HEK293 (cell line): ENCODE measurements around the gene CEP76.

Experiments
- CTCF ChIA-PET: fragments of 350-600 bp; formaldehyde crosslinking; extraction: SDS; loops from one replicate; lab custom pipeline; 2021; ENCODE audit warnings: antibody characterized with exemption; lab: Yijun Ruan, JAX
- POLR2A ChIA-PET: fragments of 300-600 bp; formaldehyde crosslinking; extraction: SDS; loops from one replicate; lab custom pipeline; 2020; ENCODE audit warnings: antibody characterized with exemption, inconsistent platforms; lab: Yijun Ruan, JAX
- H3K27ac ChIP-seq: fragments of 200-500 bp; sonication (Bioruptor generic); 2 replicates; pipeline ENCODE4 v1.5.1; 2014; ENCODE audit warnings: low read depth, low read length, control low read depth, inconsistent platforms; ENCODE audit errors: extremely low read depth
- H3K36me3 ChIP-seq, 2 experiments: fragments of 200-500 bp in 1 of 2; sonication (Bioruptor generic) in 1 of 2; 1 replicate in 1 of 2; 2 replicates in 1 of 2; pipeline ENCODE4 v1.5.1; 2014 to 2017; ENCODE audit warnings: inconsistent platforms in 2 of 2, low read length in 2 of 2; ENCODE audit not compliant: control insufficient read depth in 2 of 2, insufficient read depth in 1 of 2
- H3K4me1 ChIP-seq: fragments of 200-500 bp; sonication (Bioruptor generic); 2 replicates; pipeline ENCODE4 v1.5.1; 2014; ENCODE audit warnings: mild to moderate bottlenecking, low read length, inconsistent platforms; ENCODE audit not compliant: control insufficient read depth, insufficient read depth
- H3K4me3 ChIP-seq: 2 replicates; pipeline ENCODE4 v1.5.1; 2011; ENCODE audit warnings: low read depth, mild to moderate bottlenecking, control low read depth, low read length, moderate library complexity
- H3K9me3 ChIP-seq: fragments of 200-500 bp; sonication (Bioruptor generic); 2 replicates; pipeline ENCODE4 v1.5.1; 2014; ENCODE audit warnings: low read depth, low read length, inconsistent platforms; ENCODE audit not compliant: control insufficient read depth, insufficient read depth
- ATF2 ChIP-seq: fragments of 450-650 bp; formaldehyde crosslinking; IDR thresholded peaks from 2 replicates; pipeline ENCODE4 v1.5.1; 2016; ENCODE audit warnings: missing biosample characterization, missing genetic modification characterization, low read depth
- HOXA7 ChIP-seq: sonication (generic); formaldehyde crosslinking; IDR thresholded peaks from 2 replicates; pipeline ENCODE4 v1.8.1; 2022; ENCODE audit warnings: missing genetic modification reagents, borderline replicate concordance
- PRDM1 ChIP-seq: fragments of 450-650 bp; formaldehyde crosslinking; IDR thresholded peaks from 2 replicates; pipeline ENCODE4; 2016; ENCODE audit warnings: missing biosample characterization, missing genetic modification characterization
- ZNF140 ChIP-seq: fragments of 450-650 bp; formaldehyde crosslinking; IDR thresholded peaks from 2 replicates; pipeline ENCODE4 v1.5.1; 2016; ENCODE audit warnings: missing biosample characterization, missing genetic modification characterization
- ZNF341 ChIP-seq: fragments of 450-650 bp; formaldehyde crosslinking; IDR thresholded peaks from 2 replicates; pipeline ENCODE4; 2016; ENCODE audit warnings: low read depth, missing biosample characterization, missing genetic modification characterization
- ZNF585B ChIP-seq: fragments of 450-650 bp; formaldehyde crosslinking; IDR thresholded peaks from 2 replicates; pipeline ENCODE4 v1.5.1; 2016; ENCODE audit warnings: missing biosample characterization, missing genetic modification characterization
- ZNF645 ChIP-seq: fragments of 450-650 bp; formaldehyde crosslinking; IDR thresholded peaks from 2 replicates; pipeline ENCODE4; 2016; ENCODE audit warnings: missing biosample characterization, missing genetic modification characterization
- ZNF677 ChIP-seq: fragments of 450-650 bp; IDR thresholded peaks from 2 replicates; pipeline ENCODE4 v1.5.0; 2018; ENCODE audit warnings: missing biosample characterization, mild to moderate bottlenecking, missing genetic modification characterization, moderate library complexity
- ZNF704 ChIP-seq: fragments of 450-650 bp; formaldehyde crosslinking; IDR thresholded peaks from 2 replicates; pipeline ENCODE4 v1.5.1; 2016; ENCODE audit warnings: missing biosample characterization, missing genetic modification characterization
- TF ChIP-seq, protein P1 (sequence below): fragments of 450-650 bp; formaldehyde crosslinking; IDR thresholded peaks from 2 replicates; pipeline ENCODE4 v1.5.1; 2016; ENCODE audit warnings: missing biosample characterization, missing genetic modification characterization

The CEP76 gene

GRCh38 chr18:12726331-12726730, 23.8 kb upstream of the CEP76 start:
- Histone ChIP-seq H3K4me3 (no peak overlapping the region), H3K9me3 (no peaks in the 10 kb centered on the region), H3K36me3 (peaks cover 32 to 46% of the 10 kb centered on the region in 2 experiments), H3K4me1 (no peaks in the 10 kb centered on the region)
- TF ChIP-seq ZNF140 (tag by site-specific recombination) (no peak), HOXA7 (CRISPR knock-in tag) (no peak), ZNF704 (tag by site-specific recombination) (no peak), ZNF341 (tag by site-specific recombination) (no peak), ZNF677 (tag by site-specific recombination) (no peak), ZNF585B (tag by site-specific recombination) (no peak), ZNF645 (tag by site-specific recombination) (no peak)
- TF ChIP-seq, all 188 proteins: peak for 0
- no peak overlapping the region for H3K27ac ChIP-seq
- ChIA-PET CTCF (interaction anchor here (0.6 to 16.2 kb wide), 22 partner anchors 12 to 837 kb away, joined by 3 to 224 read pairs (median 5); no protein-coding TSS in a partner anchor), POLR2A (interaction anchor here (1.4 kb wide), 1 partner anchor 208 kb away, joined by 5 read pairs; no protein-coding TSS in a partner anchor)

- POLR2A ChIA-PET = interaction anchor here (1.0 kb wide), 1 partner anchor 20 kb away, joined by 3 read pairs; the partner anchor contains the start of genes CEP76 and PSMG2
- no peak overlapping the region for H3K4me3 ChIP-seq
- H3K27ac ChIP-seq = no peak overlapping the region
- CTCF ChIA-PET = interaction anchor here (0.5 to 16.2 kb wide), 5 partner anchors 14 to 437 kb away, joined by 3 to 224 read pairs (median 5); no protein-coding TSS in a partner anchor
- TF ChIP-seq, protein P1, sequence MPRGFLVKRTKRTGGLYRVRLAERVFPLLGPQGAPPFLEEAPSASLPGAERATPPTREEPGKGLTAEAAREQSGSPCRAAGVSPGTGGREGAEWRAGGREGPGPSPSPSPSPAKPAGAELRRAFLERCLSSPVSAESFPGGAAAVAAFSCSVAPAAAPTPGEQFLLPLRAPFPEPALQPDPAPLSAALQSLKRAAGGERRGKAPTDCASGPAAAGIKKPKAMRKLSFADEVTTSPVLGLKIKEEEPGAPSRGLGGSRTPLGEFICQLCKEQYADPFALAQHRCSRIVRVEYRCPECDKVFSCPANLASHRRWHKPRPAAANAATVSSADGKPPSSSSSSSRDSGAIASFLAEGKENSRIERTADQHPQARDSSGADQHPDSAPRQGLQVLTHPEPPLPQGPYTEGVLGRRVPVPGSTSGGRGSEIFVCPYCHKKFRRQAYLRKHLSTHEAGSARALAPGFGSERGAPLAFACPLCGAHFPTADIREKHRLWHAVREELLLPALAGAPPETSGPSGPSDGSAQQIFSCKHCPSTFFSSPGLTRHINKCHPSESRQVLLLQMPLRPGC (tag by site-specific recombination) = no peak
- H3K36me3 ChIP-seq = peaks cover 60 to 72% of the 10 kb centered on the region in 2 experiments
- H3K4me1 ChIP-seq = no peaks in the 10 kb centered on the region
- H3K9me3 ChIP-seq = no peaks in the 10 kb centered on the region
Measured at GRCh38 chr18:12722731-12723130, 20.2 kb upstream of the CEP76 start.

- TF ChIP-seq PRDM1 (tag by site-specific recombination) (peak; percentile 30; the same call in 1 of the 2 replicates), ATF2 (no peak)
- Histone ChIP-seq H3K27ac (no peak overlapping the region), H3K36me3 (peaks cover 66 to 76% of the 10 kb centered on the region in 2 experiments), H3K4me1 (no peaks in the 10 kb centered on the region), H3K9me3 (no peaks in the 10 kb centered on the region), H3K4me3 (no peak overlapping the region)
- POLR2A ChIA-PET = interaction anchor here (0.7 to 1.6 kb wide), 3 partner anchors 11 to 171 kb away, joined by 3 read pairs; partner anchors contain the start of genes CEP76 and PSMG2
- CTCF ChIA-PET = interaction anchor here (0.6 to 16.2 kb wide), 5 partner anchors 214 to 438 kb away, joined by 3 to 224 read pairs (median 4); no protein-coding TSS in a partner anchor
Measured at GRCh38 chr18:12721495-12722275, 19.2 kb upstream of the CEP76 start.
